ENCODE data around the gene PLEKHA7.
"Not testable (repeated sequence)": the region's sequence is repeated elsewhere in the genome, so short reads cannot be mapped to it uniquely, and the experiment has no call there.

Gene PLEKHA7

GRCh38 chr11:16945671-16946469 is 68.3 kb downstream of the PLEKHA7 start:
- in situ Hi-C loops (cut with HindIII; ENCODE audit: low sequenced_read_pairs) = loop anchor here (5.0 kb wide), 1 partner anchor 116 kb away; no protein-coding TSS in a partner anchor

GRCh38 chr11:16942911-16943310 is 71.3 kb downstream of the PLEKHA7 start:
- in situ Hi-C loops (cut with HindIII; ENCODE audit: low sequenced_read_pairs) = no loop called here

- in situ Hi-C loops (cut with HindIII; ENCODE audit: low sequenced_read_pairs) = no loop called here
Measured at GRCh38 chr11:16942342-16942741, 71.9 kb downstream of the PLEKHA7 start.

GRCh38 chr11:16941935-16942334 is 72.3 kb downstream of the PLEKHA7 start:
- in situ Hi-C loops (cut with HindIII; ENCODE audit: low sequenced_read_pairs) = no loop called here

GRCh38 chr11:16938061-16938460 is 76.2 kb downstream of the PLEKHA7 start:
- in situ Hi-C loops (cut with HindIII; ENCODE audit: low sequenced_read_pairs) = no loop called here

- in situ Hi-C loops (cut with HindIII; ENCODE audit: low sequenced_read_pairs) = no loop called here
Measured at GRCh38 chr11:16936643-16937042, 77.6 kb downstream of the PLEKHA7 start.

GRCh38 chr11:16935518-16936302 is 78.5 kb downstream of the PLEKHA7 start:
- in situ Hi-C loops (cut with HindIII; ENCODE audit: low sequenced_read_pairs) = no loop called here

GRCh38 chr11:16933756-16934603 is 80.2 kb downstream of the PLEKHA7 start:
- in situ Hi-C loops (cut with HindIII; ENCODE audit: low sequenced_read_pairs) = no loop called here

GRCh38 chr11:16933291-16933690 is 80.9 kb downstream of the PLEKHA7 start:
- in situ Hi-C loops (cut with HindIII; ENCODE audit: low sequenced_read_pairs) = no loop called here

- in situ Hi-C loops (cut with HindIII; ENCODE audit: low sequenced_read_pairs) = no loop called here
Measured at GRCh38 chr11:16928044-16928443, 86.2 kb downstream of the PLEKHA7 start.

- in situ Hi-C loops (cut with HindIII; ENCODE audit: low sequenced_read_pairs) = no loop called here
Measured at GRCh38 chr11:16926883-16927626, 87.2 kb downstream of the PLEKHA7 start.

- in situ Hi-C loops (cut with HindIII; ENCODE audit: low sequenced_read_pairs) = no loop called here
Measured at GRCh38 chr11:16925561-16926065, 88.6 kb downstream of the PLEKHA7 start.

- in situ Hi-C loops (cut with HindIII; ENCODE audit: low sequenced_read_pairs) = no loop called here
Measured at GRCh38 chr11:16924826-16925560, 89.2 kb downstream of the PLEKHA7 start.

GRCh38 chr11:16924462-16924825 is 89.8 kb downstream of the PLEKHA7 start:
- in situ Hi-C loops (cut with HindIII; ENCODE audit: low sequenced_read_pairs) = no loop called here

GRCh38 chr11:16923987-16924386 is 90.2 kb downstream of the PLEKHA7 start:
- in situ Hi-C loops (cut with HindIII; ENCODE audit: low sequenced_read_pairs) = no loop called here

- in situ Hi-C loops (cut with HindIII; ENCODE audit: low sequenced_read_pairs) = no loop called here
Measured at GRCh38 chr11:16921668-16922067, 92.5 kb downstream of the PLEKHA7 start.

GRCh38 chr11:16921019-16921418 is 93.2 kb downstream of the PLEKHA7 start:
- in situ Hi-C loops (cut with HindIII; ENCODE audit: low sequenced_read_pairs) = no loop called here

GRCh38 chr11:16920559-16920958 is 93.7 kb downstream of the PLEKHA7 start:
- in situ Hi-C loops (cut with HindIII; ENCODE audit: low sequenced_read_pairs) = no loop called here

GRCh38 chr11:16918543-16919182 is 95.6 kb downstream of the PLEKHA7 start:
- in situ Hi-C loops (cut with HindIII; ENCODE audit: low sequenced_read_pairs) = not testable (repeated sequence)
